ENCODE results near the gene CCDC183. TPM values are rescaled to one million over a fixed set of nuclear protein-coding genes. Genes with fewer than 3 reads are reported as not detected.

Gene CCDC183
- total RNA-seq, 4 donors from 2014 or later = 2.0 TPM; not detected in 2

DNA sequence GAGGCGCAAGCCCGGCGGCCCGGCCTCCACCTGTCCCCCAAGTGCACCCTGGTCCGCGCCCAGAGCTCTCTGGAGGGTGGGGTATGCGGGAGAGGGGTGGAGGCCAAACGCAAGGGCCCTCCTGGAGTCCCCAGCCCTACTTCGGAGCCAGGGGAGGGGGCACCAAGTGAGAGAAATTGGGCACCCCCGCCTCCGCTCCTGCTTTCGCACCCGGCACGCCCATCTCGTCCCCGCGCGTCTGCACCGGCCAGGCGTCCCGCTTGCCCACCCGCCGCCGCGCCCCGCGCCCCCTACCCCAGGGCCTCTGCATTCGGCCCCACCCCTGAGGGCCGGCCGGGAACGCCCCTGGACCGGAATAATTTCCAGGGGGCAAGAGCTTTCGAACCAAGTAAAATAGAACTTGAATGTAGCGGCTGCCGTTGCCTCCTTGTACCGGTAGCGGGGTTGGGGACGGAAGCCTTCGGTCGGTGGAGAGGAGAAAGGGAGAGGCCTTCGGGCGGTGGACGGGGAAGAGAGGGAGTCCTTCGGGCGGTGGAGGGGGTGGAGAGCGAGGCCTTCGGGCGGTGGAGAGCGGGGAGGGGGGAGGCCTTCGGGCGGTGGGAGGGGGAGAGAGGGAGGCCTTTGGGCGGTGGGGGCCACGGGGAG lies 52.4 kb downstream of the CCDC183 start:
- H3K4me1 ChIP-seq = peaks cover 5 to 36% of the 10 kb centered on the region in 2 donors
- H3K4me3 ChIP-seq = peak overlapping the region; percentile 54 to 85

DNA sequence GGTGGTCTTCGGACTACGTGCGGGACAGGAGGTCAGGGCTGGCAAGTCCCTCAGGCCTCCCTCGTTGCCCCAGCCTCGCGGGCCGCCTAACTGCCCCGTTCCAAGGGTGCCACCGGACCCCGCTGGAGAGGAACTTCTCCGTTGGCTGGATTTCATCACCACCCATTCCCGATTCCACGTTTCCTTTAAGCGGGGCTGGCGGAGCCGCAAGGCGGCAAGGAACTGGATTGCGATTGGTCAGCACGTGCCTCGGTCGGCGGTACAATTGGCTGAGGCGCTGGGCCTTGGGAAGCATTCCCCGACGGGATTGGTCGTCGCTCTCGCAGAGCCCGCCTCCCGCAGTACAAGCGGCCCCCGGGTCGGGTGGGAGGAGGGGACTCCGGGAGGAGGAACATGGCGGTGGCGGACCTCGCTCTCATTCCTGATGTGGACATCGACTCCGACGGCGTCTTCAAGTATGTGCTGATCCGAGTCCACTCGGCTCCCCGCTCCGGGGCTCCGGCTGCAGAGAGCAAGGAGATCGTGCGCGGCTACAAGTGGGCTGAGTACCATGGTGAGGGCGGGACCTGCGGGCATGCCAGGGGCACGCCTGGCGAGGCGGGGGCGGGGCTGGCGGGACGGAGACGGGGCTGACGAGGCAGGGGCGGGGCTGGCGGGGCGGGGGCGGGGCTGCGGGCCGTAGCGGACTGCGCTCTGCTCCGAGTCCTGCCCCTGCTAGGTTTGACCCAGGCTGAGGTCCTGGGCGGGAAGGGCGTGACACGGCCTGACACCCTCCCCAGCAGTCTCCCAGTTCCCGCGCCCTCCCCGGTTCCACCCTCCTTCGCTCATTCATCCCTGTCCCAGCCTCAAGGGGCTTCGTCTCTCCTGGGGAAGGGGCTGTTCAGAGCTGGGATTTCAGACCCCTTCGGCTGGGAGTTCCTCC lies 53.2 kb downstream of the CCDC183 start, which contains the start of gene PHPT1:
Gene PHPT1 (plus strand): TSS at position 372 of the 922 bp plus-strand sequence. CDS start 22 bp downstream, at position 394.
- H3K27me3 ChIP-seq = peaks cover 7 to 27% of the 10 kb centered on the region in 2 donors
- intact Hi-C loops (cut with DNase I; ENCODE audit: low total_unique reads) = no loop called here
- no peaks in the 10 kb centered on the region for H3K36me3 ChIP-seq
- H3K4me3 ChIP-seq = peak within 1 kb of the TSS; percentile 54 to 85
- H3K27ac ChIP-seq = peak within 1 kb of the TSS; percentile 81 to 90
- peak in 1 of 2 donors; percentile 85 for TF ChIP-seq POLR2A (IDR thresholded peaks at IDR 0.05)
- TF ChIP-seq, protein P1, sequence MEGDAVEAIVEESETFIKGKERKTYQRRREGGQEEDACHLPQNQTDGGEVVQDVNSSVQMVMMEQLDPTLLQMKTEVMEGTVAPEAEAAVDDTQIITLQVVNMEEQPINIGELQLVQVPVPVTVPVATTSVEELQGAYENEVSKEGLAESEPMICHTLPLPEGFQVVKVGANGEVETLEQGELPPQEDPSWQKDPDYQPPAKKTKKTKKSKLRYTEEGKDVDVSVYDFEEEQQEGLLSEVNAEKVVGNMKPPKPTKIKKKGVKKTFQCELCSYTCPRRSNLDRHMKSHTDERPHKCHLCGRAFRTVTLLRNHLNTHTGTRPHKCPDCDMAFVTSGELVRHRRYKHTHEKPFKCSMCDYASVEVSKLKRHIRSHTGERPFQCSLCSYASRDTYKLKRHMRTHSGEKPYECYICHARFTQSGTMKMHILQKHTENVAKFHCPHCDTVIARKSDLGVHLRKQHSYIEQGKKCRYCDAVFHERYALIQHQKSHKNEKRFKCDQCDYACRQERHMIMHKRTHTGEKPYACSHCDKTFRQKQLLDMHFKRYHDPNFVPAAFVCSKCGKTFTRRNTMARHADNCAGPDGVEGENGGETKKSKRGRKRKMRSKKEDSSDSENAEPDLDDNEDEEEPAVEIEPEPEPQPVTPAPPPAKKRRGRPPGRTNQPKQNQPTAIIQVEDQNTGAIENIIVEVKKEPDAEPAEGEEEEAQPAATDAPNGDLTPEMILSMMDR (IDR thresholded peaks at IDR 0.05) = peak in 1 of 4 experiments; percentile 2
- H3K9me3 ChIP-seq = no peaks in the 10 kb centered on the region
- H3K4me1 ChIP-seq = peaks cover 5 to 29% of the 10 kb centered on the region in 2 donors
- DNase-seq = peak; percentile 98

More for the DNA sequence above, 52.4 kb downstream of the CCDC183 start:
- Histone ChIP-seq H3K27me3 (peaks cover 7 to 33% of the 10 kb centered on the region in 2 donors), H3K9me3 (no peaks in the 10 kb centered on the region), H3K36me3 (no peaks in the 10 kb centered on the region), H3K27ac (peak overlapping the region; percentile 81 to 90)
- intact Hi-C loops (cut with DNase I; ENCODE audit: low total_unique reads) = no loop called here
- no peak for DNase-seq
- TF ChIP-seq, protein P1 (IDR thresholded peaks at IDR 0.05) = no peak
- TF ChIP-seq POLR2A (IDR thresholded peaks at IDR 0.05) = no peak

DNA sequence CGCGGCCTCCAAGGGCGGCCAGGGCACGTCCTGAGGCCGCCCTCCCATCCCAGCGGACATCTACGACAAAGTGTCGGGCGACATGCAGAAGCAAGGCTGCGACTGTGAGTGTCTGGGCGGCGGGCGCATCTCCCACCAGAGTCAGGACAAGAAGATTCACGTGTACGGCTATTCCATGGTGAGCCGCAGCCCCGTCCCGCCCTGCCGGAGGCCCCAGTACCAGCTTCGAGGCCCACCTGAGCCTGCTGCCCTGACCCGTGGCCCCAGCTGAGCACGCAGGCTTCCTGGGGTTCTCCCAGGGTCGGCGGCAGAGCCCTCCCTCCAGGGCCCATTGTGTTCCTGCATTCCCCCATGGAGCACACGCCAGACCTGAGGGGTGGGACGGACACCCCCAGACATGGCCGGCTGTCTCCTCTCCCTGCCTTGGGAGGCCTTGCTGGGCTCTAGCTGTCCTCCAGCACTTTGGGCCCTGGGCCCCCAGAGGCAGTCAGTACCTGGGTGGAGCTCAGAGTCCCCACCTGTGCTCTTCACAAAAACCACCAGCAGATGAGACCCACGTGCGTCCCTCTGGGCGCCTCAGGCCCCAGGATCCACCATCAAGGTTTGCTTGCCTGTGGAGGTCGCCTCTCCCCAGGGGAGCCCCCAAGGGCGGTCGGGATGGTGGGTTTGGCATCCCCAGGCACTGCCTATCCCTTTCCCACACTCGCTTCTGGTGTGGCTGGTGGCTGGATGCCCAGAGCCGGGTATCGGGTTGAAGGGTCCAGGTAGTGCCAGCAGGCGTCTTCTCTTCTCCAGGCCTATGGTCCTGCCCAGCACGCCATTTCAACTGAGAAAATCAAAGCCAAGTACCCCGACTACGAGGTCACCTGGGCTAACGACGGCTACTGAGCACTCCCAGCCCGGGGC lies 54.1 kb downstream of the CCDC183 start:
- intact Hi-C loops (cut with DNase I; ENCODE audit: low total_unique reads) = no loop called here
- Histone ChIP-seq H3K9me3 (no peaks in the 10 kb centered on the region), H3K4me1 (peaks cover 5 to 28% of the 10 kb centered on the region in 2 donors), H3K36me3 (no peaks in the 10 kb centered on the region), H3K4me3 (peak overlapping the region; percentile 54 to 85), H3K27me3 (peaks cover 5 to 27% of the 10 kb centered on the region in 2 donors), H3K27ac (peak overlapping the region; percentile 81 to 90)
- DNase-seq = no peak
- TF ChIP-seq, protein P1 (IDR thresholded peaks at IDR 0.05) = no peak
- TF ChIP-seq POLR2A (IDR thresholded peaks at IDR 0.05) = no peak

DNA sequence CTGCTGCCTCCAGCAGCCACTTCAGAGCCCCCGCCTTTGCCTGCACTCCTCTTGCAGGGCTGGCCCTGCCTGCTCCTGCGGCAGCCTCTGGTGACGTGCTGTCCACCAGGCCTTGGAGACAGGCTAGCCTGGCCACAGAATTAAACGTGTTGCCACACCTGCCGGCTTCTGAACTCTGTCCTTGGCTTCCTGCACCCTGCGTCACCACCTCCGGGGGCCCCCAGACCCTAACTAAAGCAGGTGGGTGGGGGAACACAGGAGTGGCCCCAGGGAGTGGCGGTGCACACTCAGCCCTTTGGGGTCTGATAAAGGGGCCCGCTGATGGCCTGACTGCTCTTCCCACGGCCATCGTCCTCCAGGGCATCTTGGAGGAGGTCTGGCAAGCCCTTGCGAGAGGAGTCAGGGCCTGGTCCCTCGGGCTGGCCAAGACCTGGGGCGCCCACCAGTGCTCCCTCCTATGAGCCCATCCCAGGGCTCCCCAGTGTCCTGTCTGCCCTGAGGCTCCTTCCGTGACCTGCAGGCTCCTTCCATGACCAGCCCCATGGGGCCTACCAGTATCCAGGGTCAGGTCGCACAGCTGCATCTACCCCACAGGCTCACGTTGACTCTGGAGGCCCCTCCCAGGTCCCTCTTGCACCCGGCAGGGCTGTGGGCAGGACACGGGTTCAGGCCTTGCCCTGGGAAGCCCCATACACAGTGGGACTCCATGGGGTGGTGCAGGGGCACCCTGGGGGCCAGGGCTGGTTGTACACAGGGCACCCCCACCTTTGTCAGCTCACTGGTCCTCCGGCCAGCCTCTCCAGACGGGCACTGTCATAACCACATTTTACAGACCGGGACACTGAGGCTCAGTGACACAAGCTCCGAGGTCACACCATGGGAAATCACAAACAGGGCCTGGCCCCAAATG lies 55.0 kb downstream of the CCDC183 start:
- intact Hi-C loops (cut with DNase I; ENCODE audit: low total_unique reads) = no loop called here
- Histone ChIP-seq H3K27ac (no peak overlapping the region), H3K4me3 (no peak overlapping the region), H3K36me3 (no peaks in the 10 kb centered on the region), H3K4me1 (peaks cover 5 to 24% of the 10 kb centered on the region in 2 donors), H3K27me3 (peaks cover 0 to 23% of the 10 kb centered on the region in 2 donors), H3K9me3 (no peaks in the 10 kb centered on the region)
- no peak for DNase-seq
- TF ChIP-seq, protein P1 (IDR thresholded peaks at IDR 0.05) = no peak
- no peak for TF ChIP-seq POLR2A (IDR thresholded peaks at IDR 0.05)

All from uterus (tissue), 4 donors.